ENCODE data around the gene NKAIN4. TPM values are rescaled to one million over a fixed set of nuclear protein-coding genes. Genes with fewer than 3 reads are reported as not detected.
"Not testable (repeated sequence)": the region's sequence is repeated elsewhere in the genome, so short reads cannot be mapped to it uniquely, and the experiment has no call there.

The NKAIN4 gene
- total RNA-seq, 1 donor from 2014 or later: 1.1 TPM

DNA sequence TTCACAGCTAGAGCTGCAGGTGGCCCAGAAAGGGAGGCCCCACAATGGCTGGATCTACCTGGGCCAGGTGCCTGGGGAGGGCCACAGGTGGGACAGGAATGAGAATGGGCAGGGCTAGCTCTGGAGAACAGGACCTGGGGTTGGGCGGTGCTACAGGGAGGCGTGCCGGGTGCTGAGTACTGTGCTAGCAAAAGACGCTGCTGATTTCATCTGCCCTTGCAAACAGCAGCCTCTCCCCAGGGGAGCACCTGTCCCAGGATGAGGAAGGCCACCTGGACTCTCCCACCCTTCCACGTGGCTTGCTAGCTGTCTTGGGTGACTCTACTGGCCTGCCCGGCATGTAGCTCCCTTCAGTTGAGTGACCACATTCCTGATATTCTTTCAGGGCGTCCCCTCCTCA lies 31.7 kb downstream of the NKAIN4 start:
- FAIRE-seq (no peak), DNase-seq (ENCODE audit: low read depth) (no peak)
- H3K27me3 ChIP-seq (ENCODE audit: control insufficient read depth, insufficient read depth, low read length): peaks cover 5% of the 10 kb centered on the region

GRCh38 chr20:63221400-63222053 lies 32.7 kb downstream of the NKAIN4 start:
- not testable (repeated sequence) for H3K27me3 ChIP-seq (ENCODE audit: control insufficient read depth, insufficient read depth, low read length); FAIRE-seq; H3K4me3 ChIP-seq (ENCODE audit: low read depth, low read length); DNase-seq (ENCODE audit: low read depth); H3K36me3 ChIP-seq (ENCODE audit: control insufficient read depth, insufficient read depth, low read length)

More for the DNA sequence above, 31.7 kb downstream of the NKAIN4 start:
- no peak overlapping the region for H3K4me3 ChIP-seq (ENCODE audit: low read depth, low read length)
- TF ChIP-seq, protein P1, sequence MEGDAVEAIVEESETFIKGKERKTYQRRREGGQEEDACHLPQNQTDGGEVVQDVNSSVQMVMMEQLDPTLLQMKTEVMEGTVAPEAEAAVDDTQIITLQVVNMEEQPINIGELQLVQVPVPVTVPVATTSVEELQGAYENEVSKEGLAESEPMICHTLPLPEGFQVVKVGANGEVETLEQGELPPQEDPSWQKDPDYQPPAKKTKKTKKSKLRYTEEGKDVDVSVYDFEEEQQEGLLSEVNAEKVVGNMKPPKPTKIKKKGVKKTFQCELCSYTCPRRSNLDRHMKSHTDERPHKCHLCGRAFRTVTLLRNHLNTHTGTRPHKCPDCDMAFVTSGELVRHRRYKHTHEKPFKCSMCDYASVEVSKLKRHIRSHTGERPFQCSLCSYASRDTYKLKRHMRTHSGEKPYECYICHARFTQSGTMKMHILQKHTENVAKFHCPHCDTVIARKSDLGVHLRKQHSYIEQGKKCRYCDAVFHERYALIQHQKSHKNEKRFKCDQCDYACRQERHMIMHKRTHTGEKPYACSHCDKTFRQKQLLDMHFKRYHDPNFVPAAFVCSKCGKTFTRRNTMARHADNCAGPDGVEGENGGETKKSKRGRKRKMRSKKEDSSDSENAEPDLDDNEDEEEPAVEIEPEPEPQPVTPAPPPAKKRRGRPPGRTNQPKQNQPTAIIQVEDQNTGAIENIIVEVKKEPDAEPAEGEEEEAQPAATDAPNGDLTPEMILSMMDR (IDR thresholded peaks at IDR 0.05; ENCODE audit: insufficient read depth, low read length, severe bottlenecking): no peak
- H3K36me3 ChIP-seq (ENCODE audit: control insufficient read depth, insufficient read depth, low read length): no peaks in the 10 kb centered on the region

DNA sequence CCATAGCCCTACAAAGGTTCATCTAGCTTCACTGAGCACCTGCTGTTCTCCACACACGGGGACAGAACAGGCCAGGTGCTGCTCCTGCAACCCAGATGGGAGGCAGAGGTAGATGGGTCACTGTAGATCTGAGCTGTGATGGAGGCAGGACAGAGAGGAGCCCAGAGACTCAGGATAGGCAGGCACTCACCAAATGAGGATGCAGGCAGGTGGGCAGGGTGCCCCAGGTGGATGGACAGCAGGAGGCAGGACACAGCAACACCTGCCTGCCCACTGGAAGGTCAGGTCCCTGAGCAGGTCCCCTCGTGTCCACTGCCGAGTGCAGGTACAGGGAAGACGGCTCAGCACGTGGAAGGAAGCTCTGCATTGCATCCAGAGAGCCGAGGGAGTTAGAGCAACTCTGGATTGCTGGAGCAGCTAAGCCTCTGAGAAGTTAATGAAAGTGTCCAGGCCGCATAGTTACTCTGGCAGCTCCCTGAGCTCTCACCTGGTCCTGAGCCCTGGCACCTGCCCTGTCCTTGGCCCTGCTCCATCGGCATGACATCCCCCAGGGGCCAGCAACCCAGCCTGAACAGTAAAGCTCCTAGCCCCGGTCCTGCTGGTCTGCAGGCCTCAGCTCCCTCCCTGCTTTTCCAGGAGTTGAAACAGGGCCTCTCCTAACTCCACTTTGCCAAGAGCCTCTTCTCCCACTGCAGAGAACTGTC lies 33.4 kb downstream of the NKAIN4 start:
- H3K4me3 ChIP-seq (ENCODE audit: low read depth, low read length): no peak overlapping the region
- no peaks in the 10 kb centered on the region for H3K36me3 ChIP-seq (ENCODE audit: control insufficient read depth, insufficient read depth, low read length)
- FAIRE-seq: no peak
- TF ChIP-seq, protein P1 (IDR thresholded peaks at IDR 0.05; ENCODE audit: insufficient read depth, low read length, severe bottlenecking): no peak
- no peak for DNase-seq (ENCODE audit: low read depth)
- H3K27me3 ChIP-seq (ENCODE audit: control insufficient read depth, insufficient read depth, low read length): peaks cover 5% of the 10 kb centered on the region

DNA sequence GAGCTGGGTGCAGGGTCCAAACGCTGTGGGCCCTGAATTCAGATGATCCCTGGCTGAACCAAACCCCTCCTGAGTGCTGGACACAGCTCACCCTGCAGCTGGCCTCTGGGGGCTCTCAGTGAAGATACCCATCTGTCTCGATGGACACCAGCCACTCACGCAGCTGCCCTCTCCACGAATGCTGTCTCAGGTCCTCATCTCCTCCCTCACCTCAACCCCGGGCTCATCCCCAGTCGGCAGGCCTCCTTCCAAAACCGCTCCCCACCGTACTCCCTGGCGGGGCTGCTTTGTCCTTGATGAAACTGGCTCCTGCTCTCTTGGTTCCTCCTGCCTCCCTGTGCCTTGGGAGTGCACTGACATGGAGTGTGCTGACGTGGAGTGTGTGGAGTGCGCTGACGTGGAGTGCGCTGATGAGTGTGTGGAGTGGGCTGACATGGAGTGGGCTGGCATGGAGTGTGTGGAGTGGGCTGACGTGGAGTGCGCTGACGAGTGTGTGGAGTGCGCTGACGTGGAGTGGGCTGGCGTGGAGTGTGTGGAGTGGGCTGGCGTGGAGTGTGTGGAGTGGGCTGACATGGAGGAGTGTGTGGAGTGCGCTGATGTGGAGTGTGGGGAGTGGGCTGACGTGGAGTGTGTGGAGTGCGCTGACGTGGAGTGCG lies 34.3 kb downstream of the NKAIN4 start:
- TF ChIP-seq, protein P1 (IDR thresholded peaks at IDR 0.05; ENCODE audit: insufficient read depth, low read length, severe bottlenecking): no peak
- DNase-seq (ENCODE audit: low read depth) (no peak), FAIRE-seq (no peak)
- Histone ChIP-seq H3K4me3 (ENCODE audit: low read depth, low read length) (no peak overlapping the region), H3K27me3 (ENCODE audit: control insufficient read depth, insufficient read depth, low read length) (peaks cover 5% of the 10 kb centered on the region), H3K36me3 (ENCODE audit: control insufficient read depth, insufficient read depth, low read length) (peaks cover 1% of the 10 kb centered on the region)

GRCh38 chr20:63219447-63219821 lies 34.8 kb downstream of the NKAIN4 start:
- Histone ChIP-seq H3K36me3 (ENCODE audit: control insufficient read depth, insufficient read depth, low read length) (peaks cover 3% of the 10 kb centered on the region), H3K27me3 (ENCODE audit: control insufficient read depth, insufficient read depth, low read length) (peaks cover 5% of the 10 kb centered on the region), H3K4me3 (ENCODE audit: low read depth, low read length) (no peak overlapping the region)
- DNase-seq (ENCODE audit: low read depth): no peak
- no peak for FAIRE-seq
- TF ChIP-seq, protein P1 (IDR thresholded peaks at IDR 0.05; ENCODE audit: insufficient read depth, low read length, severe bottlenecking): no peak

- Histone ChIP-seq H3K36me3 (ENCODE audit: control insufficient read depth, insufficient read depth, low read length) (peaks cover 3% of the 10 kb centered on the region), H3K4me3 (ENCODE audit: low read depth, low read length) (no peak overlapping the region), H3K27me3 (ENCODE audit: control insufficient read depth, insufficient read depth, low read length) (peaks cover 5% of the 10 kb centered on the region)
- no peak for DNase-seq (ENCODE audit: low read depth)
- no peak for FAIRE-seq
- TF ChIP-seq, protein P1 (IDR thresholded peaks at IDR 0.05; ENCODE audit: insufficient read depth, low read length, severe bottlenecking): no peak
Measured at GRCh38 chr20:63218701-63219446, 35.4 kb downstream of the NKAIN4 start.

Measured in bronchial epithelial cell (primary cell).